Measurements from ENCODE around the gene EFCAB6.

Gene EFCAB6

GRCh38 chr22:43542681-43543521 is 269.2 kb downstream of the EFCAB6 start:
- DNase-seq, result no peak

GRCh38 chr22:43541462-43542407 is 270.4 kb downstream of the EFCAB6 start:
- no peak for DNase-seq

GRCh38 chr22:43541022-43541421 is 271.1 kb downstream of the EFCAB6 start:
- no peak for DNase-seq

- no peak for DNase-seq
Observed at GRCh38 chr22:43540529-43540923, 271.6 kb downstream of the EFCAB6 start.

GRCh38 chr22:43539572-43540528 is 272.3 kb downstream of the EFCAB6 start:
- no peak for DNase-seq

GRCh38 chr22:43537019-43537585 is 275.0 kb downstream of the EFCAB6 start:
- no peak for DNase-seq

GRCh38 chr22:43535741-43536140 is 276.4 kb downstream of the EFCAB6 start:
- DNase-seq, result no peak

- DNase-seq, result no peak
Observed at GRCh38 chr22:43535336-43535735, 276.8 kb downstream of the EFCAB6 start.

- DNase-seq, result no peak
Observed at GRCh38 chr22:43534916-43535315, 277.2 kb downstream of the EFCAB6 start.

- DNase-seq, result no peak
Observed at GRCh38 chr22:43533656-43534428, 278.3 kb downstream of the EFCAB6 start.

DNA sequence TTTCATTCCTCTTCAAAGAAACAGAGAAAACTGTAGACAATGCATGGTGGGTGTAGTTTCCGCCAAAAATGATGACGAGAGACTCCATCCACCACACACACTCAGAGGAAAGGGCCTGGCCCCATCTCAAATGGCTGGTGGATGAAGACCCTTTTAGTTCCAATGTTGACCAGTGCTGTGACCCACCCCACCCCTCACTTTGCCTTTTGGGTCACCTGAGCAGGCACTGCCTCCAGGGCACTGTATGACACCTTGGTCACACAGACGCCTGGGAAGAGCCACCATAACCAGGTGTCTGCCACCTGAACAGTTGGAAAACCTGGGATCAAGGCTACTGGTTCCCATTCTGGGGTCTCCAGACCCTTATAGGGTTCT is 279.0 kb downstream of the EFCAB6 start:
- DNase-seq, result no peak

DNA sequence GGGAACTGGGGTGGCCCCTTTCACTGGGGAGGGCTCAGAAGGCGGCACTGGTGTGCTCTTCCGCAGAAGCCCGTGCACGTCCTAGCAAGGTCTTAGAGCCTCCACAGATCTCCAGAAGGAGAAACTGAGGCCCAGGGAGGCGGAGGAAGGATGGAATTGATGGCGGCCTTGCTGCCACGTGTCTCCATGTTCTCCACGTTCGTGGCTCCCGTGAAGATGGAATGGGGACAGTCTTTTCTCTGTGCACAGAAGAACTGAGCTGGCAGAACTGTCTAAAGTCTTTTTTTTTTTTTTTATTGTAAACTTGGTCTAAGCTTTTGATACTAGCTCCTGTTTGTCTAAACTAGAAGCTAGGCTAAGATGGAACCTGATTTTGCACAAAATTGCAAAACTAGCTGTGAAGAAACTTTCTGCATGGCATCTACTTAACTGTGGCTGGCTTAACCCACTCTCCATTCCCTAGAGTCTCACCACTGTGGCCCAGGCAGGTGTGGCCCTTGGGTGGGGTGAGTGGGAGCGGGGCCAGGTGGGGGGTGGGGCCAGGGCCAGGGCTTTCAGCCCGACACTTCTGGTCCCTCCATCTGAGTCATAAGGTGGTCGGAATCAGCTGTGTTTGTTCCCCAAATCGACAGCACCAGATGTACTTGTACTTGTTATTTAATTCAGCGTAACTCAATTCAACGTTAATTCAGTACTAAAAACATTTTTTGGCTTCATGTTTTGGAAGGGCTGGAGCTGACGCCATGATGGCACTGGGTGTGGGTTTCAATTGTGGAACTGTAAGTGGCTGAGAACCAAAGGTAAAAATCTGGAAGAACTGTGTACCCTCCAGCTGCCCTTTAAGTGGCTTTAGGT is 279.6 kb downstream of the EFCAB6 start:
- DNase-seq, result no peak

GRCh38 chr22:43531651-43532050 is 280.5 kb downstream of the EFCAB6 start:
- no peak for DNase-seq

- DNase-seq, result no peak
Observed at GRCh38 chr22:43530349-43531201, 281.5 kb downstream of the EFCAB6 start.

DNA sequence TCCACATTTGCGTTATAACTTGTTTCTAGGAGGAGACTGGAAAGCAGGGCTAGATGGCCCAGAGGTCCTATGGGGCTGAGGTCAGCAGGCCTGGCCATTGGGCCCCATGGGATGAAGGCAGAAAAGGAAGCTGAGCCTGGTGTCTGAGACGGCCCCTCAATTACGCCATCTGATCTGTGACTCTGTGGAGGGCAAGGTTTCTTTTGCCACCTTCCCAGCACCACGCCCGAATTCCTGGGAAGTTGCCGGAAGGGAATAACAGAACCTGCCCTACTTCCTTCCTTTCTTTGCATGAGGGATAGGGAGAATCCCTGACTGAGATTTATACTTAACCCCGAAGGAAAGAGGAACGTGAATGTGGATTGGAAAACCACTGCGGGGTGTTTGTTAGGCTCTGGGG is 282.2 kb downstream of the EFCAB6 start:
- no peak for DNase-seq

GRCh38 chr22:43529461-43529860 is 282.6 kb downstream of the EFCAB6 start:
- no peak for DNase-seq

DNA sequence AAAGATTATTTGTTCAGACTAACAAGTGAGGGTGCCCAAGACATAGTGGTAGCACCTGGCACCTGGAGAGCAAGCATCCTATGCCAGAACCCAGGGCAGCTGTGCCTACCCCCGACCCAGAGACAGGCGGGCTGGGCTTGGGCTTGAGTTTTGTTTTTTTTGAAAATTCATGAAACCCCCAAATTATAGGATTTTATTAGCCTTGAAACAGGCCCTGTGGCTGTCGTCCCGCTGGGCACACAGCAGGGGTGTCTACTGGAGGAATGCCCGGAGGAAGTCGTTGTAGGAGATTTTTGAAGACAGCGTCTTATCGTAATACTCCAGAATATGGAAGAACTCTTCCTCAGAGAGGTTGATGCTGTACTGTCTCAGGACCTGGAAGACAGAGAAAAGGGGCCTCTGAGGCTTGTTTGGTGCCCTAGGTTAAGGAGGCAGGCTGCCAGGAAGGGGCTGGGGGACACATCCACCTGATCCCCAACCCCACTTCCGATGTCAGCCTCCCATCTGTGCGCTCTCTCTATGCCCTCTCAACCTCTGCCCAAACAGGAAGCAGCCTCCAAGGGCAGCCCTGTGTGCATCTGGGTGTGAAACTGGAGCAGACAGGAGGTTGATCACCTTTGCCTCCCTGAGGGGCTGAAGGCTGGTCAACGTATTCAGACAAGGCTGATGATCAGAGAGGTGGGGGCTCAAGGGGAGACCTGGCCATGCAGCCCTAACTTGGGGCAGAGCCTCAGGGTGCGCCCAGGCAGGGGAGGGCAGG is 283.3 kb downstream of the EFCAB6 start:
- DNase-seq, result no peak

DNA sequence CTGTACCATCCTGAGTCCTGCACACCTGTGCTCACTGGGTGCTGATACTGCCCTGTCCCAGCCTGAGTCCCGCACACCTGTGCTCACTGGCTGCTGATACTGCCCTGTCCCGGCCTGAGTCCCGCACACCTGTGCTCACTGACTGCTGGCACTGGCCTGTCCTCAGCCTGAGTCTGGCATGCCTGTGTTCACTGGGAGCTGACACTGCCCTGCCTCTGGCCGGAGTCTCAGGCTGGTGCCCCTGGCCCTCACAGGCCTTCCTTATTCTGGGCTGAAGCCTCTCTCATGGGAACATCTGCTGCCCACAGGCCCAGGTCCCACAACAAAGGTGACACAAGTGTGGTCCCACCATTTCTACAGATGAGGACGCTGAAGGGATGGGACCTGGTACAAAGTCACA is 285.2 kb downstream of the EFCAB6 start:
- DNase-seq, result no peak
